ENCODE measurements around the gene ACTRT3.

The ACTRT3 gene

DNA sequence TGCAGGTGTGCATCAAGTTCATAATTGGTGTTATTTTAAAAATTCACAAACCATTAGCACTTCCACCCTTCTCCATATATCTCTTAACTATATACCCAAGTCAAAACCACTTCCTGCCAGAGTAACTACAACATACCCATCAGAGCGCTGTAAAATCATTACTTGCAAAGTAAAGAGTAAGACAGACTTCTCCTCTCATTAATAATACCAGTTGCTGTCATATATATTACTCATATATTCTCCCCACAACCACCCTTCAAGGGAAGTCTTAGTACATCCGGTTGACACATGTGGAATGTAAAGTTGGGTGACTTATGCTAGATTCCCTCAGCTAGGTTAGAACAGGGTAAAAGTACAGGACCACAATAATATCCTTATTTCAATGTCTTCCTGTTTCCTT, 10.1 kb downstream of the ACTRT3 start:
- ChIA-PET POLR2A (no interaction called here), CTCF (interaction anchor here (0.6 kb wide), 1 partner anchor 14 kb away, joined by 3 read pairs; the partner anchor contains the start of gene MYNN)

DNA sequence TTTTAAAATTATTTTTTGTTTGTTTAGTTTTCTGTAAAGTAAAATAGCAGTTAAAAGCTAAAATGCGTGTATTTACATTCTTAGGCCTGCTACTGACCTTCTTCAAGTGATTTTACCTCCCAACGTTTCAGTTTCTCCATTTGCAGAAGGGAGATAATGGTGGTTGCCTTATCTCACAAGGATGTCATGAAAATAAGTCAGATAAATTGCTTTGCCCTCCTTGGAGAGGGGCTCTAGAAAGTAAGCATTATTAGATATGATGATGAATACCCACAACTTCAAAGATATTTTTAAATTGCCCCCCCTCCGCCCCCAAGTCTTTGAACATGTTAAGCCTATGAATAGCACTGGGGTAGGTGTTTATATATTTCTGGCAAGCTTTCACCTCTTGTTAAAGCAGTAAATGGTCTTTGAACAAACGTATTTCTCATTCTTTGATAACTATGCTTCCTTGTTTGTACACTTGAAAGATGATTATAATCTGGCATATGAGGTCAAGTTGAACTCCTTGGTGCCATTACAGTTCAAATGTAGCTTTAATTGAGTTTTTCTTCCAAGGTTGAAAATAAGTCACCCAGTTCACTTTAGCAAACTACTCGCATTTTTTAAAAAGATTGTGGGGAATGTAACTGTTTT, 10.9 kb downstream of the ACTRT3 start:
- Histone ChIP-seq H3K9me3 (ENCODE audit: control insufficient read depth, insufficient read depth, low read depth, low read length) (no peaks in the 10 kb centered on the region), H3K27ac (ENCODE audit: extremely low read depth, low read depth, low read length) (no peak overlapping the region), H3K4me1 (ENCODE audit: control insufficient read depth, insufficient read depth, low read length) (no peaks in the 10 kb centered on the region), H3K36me3 (ENCODE audit: control insufficient read depth in 2 of 2, insufficient read depth in 1 of 2, low read length in 2 of 2) (no peaks in the 10 kb centered on the region), H3K4me3 (ENCODE audit: low read depth, low read length) (no peak overlapping the region)
- ChIA-PET POLR2A (no interaction called here), CTCF (interaction anchor here (0.6 kb wide), 1 partner anchor 540 kb away, joined by 3 read pairs; no protein-coding TSS in a partner anchor)
- TF ChIP-seq ZNF654 (tag by site-specific recombination; IDR thresholded peaks at IDR 0.05; ENCODE audit: low read depth) = no peak
- no peak for TF ChIP-seq EGR2 (tag by site-specific recombination; IDR thresholded peaks at IDR 0.05; ENCODE audit: low read depth)
- no peak for TF ChIP-seq KLF16 (tag by site-specific recombination; IDR thresholded peaks at IDR 0.05)
- TF ChIP-seq ZNF223 (tag by site-specific recombination; IDR thresholded peaks at IDR 0.05) = no peak
- no peak for TF ChIP-seq ZNF112 (tag by site-specific recombination; IDR thresholded peaks at IDR 0.05)
- no peak for TF ChIP-seq KLF7 (tag by site-specific recombination; IDR thresholded peaks at IDR 0.05; ENCODE audit: borderline replicate concordance)
- TF ChIP-seq, protein P1, sequence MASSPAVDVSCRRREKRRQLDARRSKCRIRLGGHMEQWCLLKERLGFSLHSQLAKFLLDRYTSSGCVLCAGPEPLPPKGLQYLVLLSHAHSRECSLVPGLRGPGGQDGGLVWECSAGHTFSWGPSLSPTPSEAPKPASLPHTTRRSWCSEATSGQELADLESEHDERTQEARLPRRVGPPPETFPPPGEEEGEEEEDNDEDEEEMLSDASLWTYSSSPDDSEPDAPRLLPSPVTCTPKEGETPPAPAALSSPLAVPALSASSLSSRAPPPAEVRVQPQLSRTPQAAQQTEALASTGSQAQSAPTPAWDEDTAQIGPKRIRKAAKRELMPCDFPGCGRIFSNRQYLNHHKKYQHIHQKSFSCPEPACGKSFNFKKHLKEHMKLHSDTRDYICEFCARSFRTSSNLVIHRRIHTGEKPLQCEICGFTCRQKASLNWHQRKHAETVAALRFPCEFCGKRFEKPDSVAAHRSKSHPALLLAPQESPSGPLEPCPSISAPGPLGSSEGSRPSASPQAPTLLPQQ (tag by site-specific recombination; IDR thresholded peaks at IDR 0.05) = no peak
- no peak for TF ChIP-seq TRIM28 (IDR thresholded peaks at IDR 0.05; ENCODE audit: borderline replicate concordance, low read length)
- TF ChIP-seq ZNF560 (tag by site-specific recombination; IDR thresholded peaks at IDR 0.05; ENCODE audit: borderline replicate concordance) = no peak
- TF ChIP-seq ZNF530 (tag by site-specific recombination; IDR thresholded peaks at IDR 0.05; ENCODE audit: low read depth) = no peak
- no peak for TF ChIP-seq ZNF202 (tag by site-specific recombination; IDR thresholded peaks at IDR 0.05; ENCODE audit: borderline replicate concordance)
- no peak for TF ChIP-seq ZNF37A (tag by site-specific recombination; IDR thresholded peaks at IDR 0.05)
- no peak for TF ChIP-seq ZNF132 (tag by site-specific recombination; IDR thresholded peaks at IDR 0.05; ENCODE audit: borderline replicate concordance)
- TF ChIP-seq ZNF600 (tag by site-specific recombination; IDR thresholded peaks at IDR 0.05) = no peak
- TF ChIP-seq ZNF561 (tag by site-specific recombination; IDR thresholded peaks at IDR 0.05; ENCODE audit: borderline replicate concordance) = no peak
- TF ChIP-seq HOXA7 (CRISPR knock-in tag; IDR thresholded peaks at IDR 0.05; ENCODE audit: borderline replicate concordance) = no peak
- TF ChIP-seq ZNF221 (tag by site-specific recombination; IDR thresholded peaks at IDR 0.05; ENCODE audit: borderline replicate concordance) = no peak
- TF ChIP-seq MEIS1 (CRISPR knock-in tag; IDR thresholded peaks at IDR 0.05; ENCODE audit: borderline replicate concordance) = no peak
- TF ChIP-seq ZNF558 (tag by site-specific recombination; IDR thresholded peaks at IDR 0.05) = no peak
- no peak for TF ChIP-seq ZNF837 (tag by site-specific recombination; IDR thresholded peaks at IDR 0.05)

More for the DNA sequence above, 10.1 kb downstream of the ACTRT3 start:
- Histone ChIP-seq H3K9me3 (ENCODE audit: control insufficient read depth, insufficient read depth, low read depth, low read length) (no peaks in the 10 kb centered on the region), H3K36me3 (ENCODE audit: control insufficient read depth in 2 of 2, insufficient read depth in 1 of 2, low read length in 2 of 2) (no peaks in the 10 kb centered on the region), H3K4me3 (ENCODE audit: low read depth, low read length) (no peak overlapping the region), H3K4me1 (ENCODE audit: control insufficient read depth, insufficient read depth, low read length) (no peaks in the 10 kb centered on the region), H3K27ac (ENCODE audit: extremely low read depth, low read depth, low read length) (no peak overlapping the region)
- TF ChIP-seq ZNF248 (tag by site-specific recombination; IDR thresholded peaks at IDR 0.05) = no peak
- no peak for TF ChIP-seq ZNF211 (tag by site-specific recombination; IDR thresholded peaks at IDR 0.05; ENCODE audit: low read depth)
- TF ChIP-seq ZNF677 (tag by site-specific recombination; IDR thresholded peaks at IDR 0.05) = no peak
- TF ChIP-seq, protein P2, sequence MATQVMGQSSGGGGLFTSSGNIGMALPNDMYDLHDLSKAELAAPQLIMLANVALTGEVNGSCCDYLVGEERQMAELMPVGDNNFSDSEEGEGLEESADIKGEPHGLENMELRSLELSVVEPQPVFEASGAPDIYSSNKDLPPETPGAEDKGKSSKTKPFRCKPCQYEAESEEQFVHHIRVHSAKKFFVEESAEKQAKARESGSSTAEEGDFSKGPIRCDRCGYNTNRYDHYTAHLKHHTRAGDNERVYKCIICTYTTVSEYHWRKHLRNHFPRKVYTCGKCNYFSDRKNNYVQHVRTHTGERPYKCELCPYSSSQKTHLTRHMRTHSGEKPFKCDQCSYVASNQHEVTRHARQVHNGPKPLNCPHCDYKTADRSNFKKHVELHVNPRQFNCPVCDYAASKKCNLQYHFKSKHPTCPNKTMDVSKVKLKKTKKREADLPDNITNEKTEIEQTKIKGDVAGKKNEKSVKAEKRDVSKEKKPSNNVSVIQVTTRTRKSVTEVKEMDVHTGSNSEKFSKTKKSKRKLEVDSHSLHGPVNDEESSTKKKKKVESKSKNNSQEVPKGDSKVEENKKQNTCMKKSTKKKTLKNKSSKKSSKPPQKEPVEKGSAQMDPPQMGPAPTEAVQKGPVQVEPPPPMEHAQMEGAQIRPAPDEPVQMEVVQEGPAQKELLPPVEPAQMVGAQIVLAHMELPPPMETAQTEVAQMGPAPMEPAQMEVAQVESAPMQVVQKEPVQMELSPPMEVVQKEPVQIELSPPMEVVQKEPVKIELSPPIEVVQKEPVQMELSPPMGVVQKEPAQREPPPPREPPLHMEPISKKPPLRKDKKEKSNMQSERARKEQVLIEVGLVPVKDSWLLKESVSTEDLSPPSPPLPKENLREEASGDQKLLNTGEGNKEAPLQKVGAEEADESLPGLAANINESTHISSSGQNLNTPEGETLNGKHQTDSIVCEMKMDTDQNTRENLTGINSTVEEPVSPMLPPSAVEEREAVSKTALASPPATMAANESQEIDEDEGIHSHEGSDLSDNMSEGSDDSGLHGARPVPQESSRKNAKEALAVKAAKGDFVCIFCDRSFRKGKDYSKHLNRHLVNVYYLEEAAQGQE (tag by site-specific recombination; IDR thresholded peaks at IDR 0.05) = no peak
- no peak for TF ChIP-seq KLF10 (tag by site-specific recombination; IDR thresholded peaks at IDR 0.05)

All from HEK293 (cell line).